KMS-11 (cell line): ENCODE measurements around the gene ADAMTS10.

Experiments
- H2AFZ ChIP-seq: fragments of 200-600 bp; sonication (generic); 2 replicates; pipeline ENCODE4 v1.6.1; 2016; ENCODE audit warnings: antibody characterized with exemption, mixed run types, low read depth
- H3K27ac ChIP-seq: fragments of 200-600 bp; sonication (generic); 2 replicates; pipeline ENCODE4 v1.6.1; 2016; ENCODE audit warnings: mild to moderate bottlenecking, mixed run types
- H3K27me3 ChIP-seq: fragments of 200-600 bp; sonication (generic); 2 replicates; pipeline ENCODE4 v1.6.1; 2017; ENCODE audit warnings: mild to moderate bottlenecking, low read depth, mixed run types, moderate library complexity; ENCODE audit not compliant: insufficient read depth
- H3K36me3 ChIP-seq: fragments of 200-600 bp; sonication (generic); 2 replicates; pipeline ENCODE4 v1.6.1; 2017; ENCODE audit warnings: mild to moderate bottlenecking, mixed run types; ENCODE audit not compliant: insufficient read depth
- H3K4me1 ChIP-seq: fragments of 200-600 bp; sonication (generic); 2 replicates; pipeline ENCODE4 v1.6.1; 2016; ENCODE audit warnings: mild to moderate bottlenecking, low read depth, mixed run types; ENCODE audit not compliant: poor library complexity, severe bottlenecking
- H3K4me2 ChIP-seq: fragments of 200-600 bp; sonication (generic); 2 replicates; pipeline ENCODE4 v1.7.0; 2016; ENCODE audit warnings: mild to moderate bottlenecking, mixed run types
- H3K4me3 ChIP-seq: fragments of 200-600 bp; sonication (generic); IDR thresholded peaks from 2 replicates; pipeline ENCODE4 v1.6.1; 2017; ENCODE audit warnings: low read depth, low read length, mixed read lengths; ENCODE audit not compliant: insufficient read depth
- H3K79me2 ChIP-seq: fragments of 200-600 bp; sonication (generic); 2 replicates; pipeline ENCODE4 v1.6.1; 2016; ENCODE audit warnings: low read depth, mixed run types; ENCODE audit not compliant: insufficient read depth
- H3K9ac ChIP-seq: fragments of 200-600 bp; sonication (generic); 2 replicates; pipeline ENCODE4 v1.6.1; 2016; ENCODE audit warnings: mild to moderate bottlenecking, mixed run types
- H4K20me1 ChIP-seq: fragments of 200-600 bp; sonication (generic); 2 replicates; pipeline ENCODE4 v1.6.1; 2016; ENCODE audit warnings: mild to moderate bottlenecking, mixed run types; ENCODE audit not compliant: insufficient read depth
- CTCF ChIP-seq: fragments of 200-600 bp; sonication (generic); conservative IDR thresholded peaks from 2 replicates; pipeline ENCODE4 v1.6.1; 2017; ENCODE audit warnings: low read depth, mild to moderate bottlenecking, antibody characterized with exemption, low read length, moderate library complexity, mixed read lengths

Gene ADAMTS10

GRCh38 chr19:8614455-8614854, 3.9 kb upstream of the ADAMTS10 start:
- Histone ChIP-seq H3K79me2 (no peaks in the 10 kb centered on the region), H3K9ac (no peak overlapping the region), H3K4me1 (no peaks in the 10 kb centered on the region), H3K27me3 (peaks cover 7% of the 10 kb centered on the region; the same call in 1 of the 2 replicates), H3K4me2 (no peak overlapping the region), H2AFZ (no peak overlapping the region), H4K20me1 (no peaks in the 10 kb centered on the region), H3K36me3 (no peaks in the 10 kb centered on the region), H3K4me3 (no peak overlapping the region), H3K27ac (no peak overlapping the region)
- TF ChIP-seq CTCF, result no peak

- no peak overlapping the region for H3K4me2 ChIP-seq
- H3K4me3 ChIP-seq, result no peak overlapping the region
- no peak overlapping the region for H3K9ac ChIP-seq
- H3K36me3 ChIP-seq, result no peaks in the 10 kb centered on the region
- no peak for TF ChIP-seq CTCF
- H3K4me1 ChIP-seq, result no peaks in the 10 kb centered on the region
- peaks cover 6% of the 10 kb centered on the region; the same call in 1 of the 2 replicates for H3K27me3 ChIP-seq
- no peak overlapping the region for H2AFZ ChIP-seq
- H3K27ac ChIP-seq, result no peak overlapping the region
- no peaks in the 10 kb centered on the region for H3K79me2 ChIP-seq
- no peaks in the 10 kb centered on the region for H4K20me1 ChIP-seq
Observed at GRCh38 chr19:8612807-8613171, 2.3 kb upstream of the ADAMTS10 start.

- H3K9ac ChIP-seq, result no peak overlapping the region
- no peak for TF ChIP-seq CTCF
- no peak overlapping the region for H3K27ac ChIP-seq
- no peaks in the 10 kb centered on the region for H3K36me3 ChIP-seq
- no peak overlapping the region for H3K4me3 ChIP-seq
- peaks cover 8% of the 10 kb centered on the region; the same call in 1 of the 2 replicates for H3K27me3 ChIP-seq
- H3K79me2 ChIP-seq, result no peaks in the 10 kb centered on the region
- no peaks in the 10 kb centered on the region for H4K20me1 ChIP-seq
- H2AFZ ChIP-seq, result no peak overlapping the region
- no peak overlapping the region for H3K4me2 ChIP-seq
- H3K4me1 ChIP-seq, result no peaks in the 10 kb centered on the region
Observed at GRCh38 chr19:8611877-8612806, 1.6 kb upstream of the ADAMTS10 start.

GRCh38 chr19:8611391-8611876, 919 bp upstream of the ADAMTS10 start:
- Histone ChIP-seq H4K20me1 (no peaks in the 10 kb centered on the region), H3K79me2 (no peaks in the 10 kb centered on the region), H3K4me2 (no peak overlapping the region), H3K27me3 (peaks cover 8% of the 10 kb centered on the region; the same call in 1 of the 2 replicates), H3K27ac (no peak overlapping the region), H3K4me3 (no peak overlapping the region), H3K9ac (no peak overlapping the region), H3K36me3 (no peaks in the 10 kb centered on the region), H2AFZ (no peak overlapping the region), H3K4me1 (no peaks in the 10 kb centered on the region)
- no peak for TF ChIP-seq CTCF
